ENCODE results near the gene ADISSP. TPM values are rescaled to one million over a fixed set of nuclear protein-coding genes. Genes with fewer than 3 reads are reported as not detected.

ADISSP gene
- total and polyA plus RNA-seq, 4 donors = 8.6 to 53.7 (median 35.1) TPM

GRCh38 chr20:3712279-3712873, 55.2 kb downstream of the ADISSP start, which contains the start of gene SIGLEC1:
TSS of gene SIGLEC1 (minus strand) at chr20:3712600. CDS start at chr20:3707128, 5,472 bp downstream.
- DNase-seq (peak in 2 of 3 donors; percentile 28 to 32), ATAC-seq (ENCODE audit: insufficient read depth, low FRiP score) (peak; percentile 30)
- no peaks in the 10 kb centered on the region for H3K9me3 ChIP-seq (ENCODE audit: control insufficient read depth in 4 of 4, insufficient read depth in 3 of 4, low read length in 3 of 4)
- H3K4me1 ChIP-seq (ENCODE audit: control insufficient read depth in 5 of 5, insufficient read depth in 5 of 5, low read length in 5 of 5) = peaks cover 0 to 11% (median 0%) of the 10 kb centered on the region in 5 donors
- H3K9ac ChIP-seq (ENCODE audit: insufficient read depth in 1 of 2, low read length in 2 of 2) = no peak within 1 kb of the TSS
- H3K4me3 ChIP-seq = no peak within 1 kb of the TSS
- WGBS, 2 donors = 40 to 71% methylated on average over 15 of the region's 15 CpGs
- H3K27me3 ChIP-seq (ENCODE audit: control insufficient read depth in 3 of 3, insufficient read depth in 3 of 3, low read length in 2 of 3) = no peaks in the 10 kb centered on the region
- H3K27ac ChIP-seq (ENCODE audit: low read depth in 1 of 2, low read length in 1 of 2) = no peak within 1 kb of the TSS
- no peaks in the 10 kb centered on the region for H3K36me3 ChIP-seq (ENCODE audit: control insufficient read depth in 4 of 4, insufficient read depth in 4 of 4, low read length in 4 of 4)
- TF ChIP-seq, protein P1, sequence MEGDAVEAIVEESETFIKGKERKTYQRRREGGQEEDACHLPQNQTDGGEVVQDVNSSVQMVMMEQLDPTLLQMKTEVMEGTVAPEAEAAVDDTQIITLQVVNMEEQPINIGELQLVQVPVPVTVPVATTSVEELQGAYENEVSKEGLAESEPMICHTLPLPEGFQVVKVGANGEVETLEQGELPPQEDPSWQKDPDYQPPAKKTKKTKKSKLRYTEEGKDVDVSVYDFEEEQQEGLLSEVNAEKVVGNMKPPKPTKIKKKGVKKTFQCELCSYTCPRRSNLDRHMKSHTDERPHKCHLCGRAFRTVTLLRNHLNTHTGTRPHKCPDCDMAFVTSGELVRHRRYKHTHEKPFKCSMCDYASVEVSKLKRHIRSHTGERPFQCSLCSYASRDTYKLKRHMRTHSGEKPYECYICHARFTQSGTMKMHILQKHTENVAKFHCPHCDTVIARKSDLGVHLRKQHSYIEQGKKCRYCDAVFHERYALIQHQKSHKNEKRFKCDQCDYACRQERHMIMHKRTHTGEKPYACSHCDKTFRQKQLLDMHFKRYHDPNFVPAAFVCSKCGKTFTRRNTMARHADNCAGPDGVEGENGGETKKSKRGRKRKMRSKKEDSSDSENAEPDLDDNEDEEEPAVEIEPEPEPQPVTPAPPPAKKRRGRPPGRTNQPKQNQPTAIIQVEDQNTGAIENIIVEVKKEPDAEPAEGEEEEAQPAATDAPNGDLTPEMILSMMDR (IDR thresholded peaks at IDR 0.05; ENCODE audit: control extremely low read depth, extremely low read depth) = no peak

GRCh38 chr20:3711484-3711941, 56.0 kb downstream of the ADISSP start:
- TF ChIP-seq, protein P1 (IDR thresholded peaks at IDR 0.05; ENCODE audit: control extremely low read depth, extremely low read depth) = no peak
- ATAC-seq (ENCODE audit: insufficient read depth, low FRiP score) (no peak), DNase-seq (peak in 1 of 3 donors; percentile 49)
- Histone ChIP-seq H3K4me1 (ENCODE audit: control insufficient read depth in 5 of 5, insufficient read depth in 5 of 5, low read length in 5 of 5) (peaks cover 0 to 11% (median 0%) of the 10 kb centered on the region in 5 donors), H3K4me3 (no peak overlapping the region), H3K9ac (ENCODE audit: insufficient read depth in 1 of 2, low read length in 2 of 2) (no peak overlapping the region), H3K36me3 (ENCODE audit: control insufficient read depth in 4 of 4, insufficient read depth in 4 of 4, low read length in 4 of 4) (no peaks in the 10 kb centered on the region), H3K9me3 (ENCODE audit: control insufficient read depth in 4 of 4, insufficient read depth in 3 of 4, low read length in 3 of 4) (no peaks in the 10 kb centered on the region), H3K27ac (ENCODE audit: low read depth in 1 of 2, low read length in 1 of 2) (no peak overlapping the region), H3K27me3 (ENCODE audit: control insufficient read depth in 3 of 3, insufficient read depth in 3 of 3, low read length in 2 of 3) (no peaks in the 10 kb centered on the region)
- 67 to 79% methylated on average over 4 of the region's 4 CpGs for WGBS, 2 donors

DNA sequence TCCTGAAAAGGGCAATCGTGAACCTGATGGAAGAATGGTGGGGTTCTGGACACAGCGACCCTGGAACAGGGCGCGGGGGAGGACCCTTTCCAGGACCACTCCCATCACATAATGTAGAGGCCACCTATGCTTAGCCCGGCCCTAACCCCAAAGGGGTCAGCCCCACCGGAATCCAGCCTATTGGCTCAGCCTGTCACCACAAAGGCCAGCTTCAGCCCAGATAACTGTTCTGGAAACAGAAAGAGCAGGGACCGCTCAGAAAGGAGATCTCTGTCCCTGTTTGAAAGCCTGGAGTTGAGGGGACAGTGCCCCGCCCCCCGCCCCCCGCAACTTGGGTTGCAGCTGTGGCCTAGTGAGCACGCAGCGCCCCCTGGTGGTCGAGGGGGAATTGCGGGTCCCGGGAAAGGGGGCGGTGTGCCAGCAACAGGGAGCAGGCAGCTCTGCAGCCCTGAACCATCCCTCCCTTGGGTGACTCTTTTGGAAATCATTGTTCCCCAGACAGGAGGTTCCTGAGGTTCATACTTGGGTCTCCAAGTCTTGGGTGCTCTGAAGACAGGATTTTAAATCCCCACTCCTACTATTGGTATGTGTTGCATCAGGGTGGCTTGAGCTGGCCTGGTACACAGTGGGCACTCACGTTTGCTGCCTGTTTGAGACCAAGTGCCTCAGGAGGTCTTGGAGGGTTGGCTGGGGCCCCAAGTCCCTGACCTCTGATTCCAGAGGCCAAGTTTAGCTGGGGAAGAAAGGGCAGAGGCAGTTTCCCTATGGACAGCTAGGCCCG, 56.7 kb downstream of the ADISSP start:
- peak; percentile 68 to 78 (median 69) for DNase-seq
- Histone ChIP-seq H3K27ac (ENCODE audit: low read depth in 1 of 2, low read length in 1 of 2) (peak overlapping the region in 1 of 2 donors; percentile 37), H3K9me3 (ENCODE audit: control insufficient read depth in 4 of 4, insufficient read depth in 3 of 4, low read length in 3 of 4) (no peaks in the 10 kb centered on the region), H3K9ac (ENCODE audit: insufficient read depth in 1 of 2, low read length in 2 of 2) (no peak overlapping the region), H3K36me3 (ENCODE audit: control insufficient read depth in 4 of 4, insufficient read depth in 4 of 4, low read length in 4 of 4) (no peaks in the 10 kb centered on the region), H3K4me3 (no peak overlapping the region), H3K4me1 (ENCODE audit: control insufficient read depth in 5 of 5, insufficient read depth in 5 of 5, low read length in 5 of 5) (peaks cover 0 to 11% (median 0%) of the 10 kb centered on the region in 5 donors), H3K27me3 (ENCODE audit: control insufficient read depth in 3 of 3, insufficient read depth in 3 of 3, low read length in 2 of 3) (no peaks in the 10 kb centered on the region)
- WGBS, 2 donors = 33 to 36% methylated on average over 18 of the region's 18 CpGs
- TF ChIP-seq, protein P1 (IDR thresholded peaks at IDR 0.05; ENCODE audit: control extremely low read depth, extremely low read depth) = peak; percentile 61
- ATAC-seq (ENCODE audit: insufficient read depth, low FRiP score) = no peak
